HepG2 (cell line): Measurements from ENCODE around the gene PALM3. TPM values are rescaled to one million over a fixed set of nuclear protein-coding genes. Genes with fewer than 3 reads are reported as not detected.

Experiments used
- PAXIP1 ChIP-seq: sonication (generic); formaldehyde crosslinking; conservative IDR thresholded peaks from 2 replicates; pipeline ENCODE4 v1.4.0; 2020; ENCODE audit warnings: mild to moderate bottlenecking, missing genetic modification reagents, moderate library complexity
- SP140L ChIP-seq: sonication (generic); formaldehyde crosslinking; IDR thresholded peaks from 2 replicates; pipeline ENCODE4 v1.4.0; 2020; ENCODE audit warnings: missing genetic modification reagents, borderline replicate concordance
- ZNF746 ChIP-seq: sonication (generic); formaldehyde crosslinking; IDR thresholded peaks from 2 replicates; pipeline ENCODE4 v1.8.0; 2022; ENCODE audit warnings: mild to moderate bottlenecking, missing genetic modification reagents
- ZNF800 ChIP-seq: sonication (generic); formaldehyde crosslinking; IDR thresholded peaks from 2 replicates; pipeline ENCODE4 v1.4.0; 2020; ENCODE audit warnings: missing genetic modification reagents
- polyA plus RNA-seq, 8 experiments: library from polyadenylated mRNA; depleted of rRNA in 3 of 8; stranded (reverse) in 7 of 8; unstranded in 1 of 8; fragments of >200 nt; fragmentation: Illumina TruSeq in 4 of 8; extraction: Trizol in 4 of 8; gene quantifications; 2 replicates each; pipeline versions ENCODE4 v1.2.1 to v1.2.3, GENCODE V29; 2011 to 2016; ENCODE audit warnings: low read depth in 4 of 8, missing spikeins in 1 of 8, mixed read lengths in 1 of 8; ENCODE audit not compliant: insufficient read depth in 1 of 8
- total RNA-seq, 5 experiments: library from RNA; depleted of rRNA; stranded (reverse); fragments of >200 nt; fragmentation: Illumina TruSeq; extraction: Trizol; gene quantifications; 2 replicates each; pipeline ENCODE4 v1.2.3, GENCODE V29; 2016; ENCODE audit warnings: low read depth in 1 of 5
- TF ChIP-seq, protein P1 (sequence below): sonication (generic); formaldehyde crosslinking; IDR thresholded peaks from 2 replicates; pipeline ENCODE4 v1.4.0; 2020; ENCODE audit warnings: missing genetic modification reagents
- TF ChIP-seq, protein P2 (sequence below): conservative IDR thresholded peaks from 2 replicates; pipeline ENCODE4 v1.6.1; 2018; ENCODE audit warnings: missing genetic modification reagents
- TF ChIP-seq, protein P3 (sequence below): IDR thresholded peaks from 2 replicates; pipeline ENCODE4 v1.6.1; 2016; ENCODE audit warnings: low read depth, missing genetic modification reagents, missing compliant biosample characterization

The PALM3 gene
- total and polyA plus RNA-seq, 2 of the 13 experiments (the other 11 are each of a cell fraction or from before 2014, with no cell fraction given) = 0.79 to 2.4 TPM

- TF ChIP-seq ZNF800 (CRISPR knock-in tag) (no peak), ZNF746 (CRISPR knock-in tag) (0 out of 2 replicates have a peak, but pooled peaks have one; percentile 26), SP140L (no peak), PAXIP1 (no peak; the same call in 1 of the 2 replicates)
- TF ChIP-seq, protein P1, sequence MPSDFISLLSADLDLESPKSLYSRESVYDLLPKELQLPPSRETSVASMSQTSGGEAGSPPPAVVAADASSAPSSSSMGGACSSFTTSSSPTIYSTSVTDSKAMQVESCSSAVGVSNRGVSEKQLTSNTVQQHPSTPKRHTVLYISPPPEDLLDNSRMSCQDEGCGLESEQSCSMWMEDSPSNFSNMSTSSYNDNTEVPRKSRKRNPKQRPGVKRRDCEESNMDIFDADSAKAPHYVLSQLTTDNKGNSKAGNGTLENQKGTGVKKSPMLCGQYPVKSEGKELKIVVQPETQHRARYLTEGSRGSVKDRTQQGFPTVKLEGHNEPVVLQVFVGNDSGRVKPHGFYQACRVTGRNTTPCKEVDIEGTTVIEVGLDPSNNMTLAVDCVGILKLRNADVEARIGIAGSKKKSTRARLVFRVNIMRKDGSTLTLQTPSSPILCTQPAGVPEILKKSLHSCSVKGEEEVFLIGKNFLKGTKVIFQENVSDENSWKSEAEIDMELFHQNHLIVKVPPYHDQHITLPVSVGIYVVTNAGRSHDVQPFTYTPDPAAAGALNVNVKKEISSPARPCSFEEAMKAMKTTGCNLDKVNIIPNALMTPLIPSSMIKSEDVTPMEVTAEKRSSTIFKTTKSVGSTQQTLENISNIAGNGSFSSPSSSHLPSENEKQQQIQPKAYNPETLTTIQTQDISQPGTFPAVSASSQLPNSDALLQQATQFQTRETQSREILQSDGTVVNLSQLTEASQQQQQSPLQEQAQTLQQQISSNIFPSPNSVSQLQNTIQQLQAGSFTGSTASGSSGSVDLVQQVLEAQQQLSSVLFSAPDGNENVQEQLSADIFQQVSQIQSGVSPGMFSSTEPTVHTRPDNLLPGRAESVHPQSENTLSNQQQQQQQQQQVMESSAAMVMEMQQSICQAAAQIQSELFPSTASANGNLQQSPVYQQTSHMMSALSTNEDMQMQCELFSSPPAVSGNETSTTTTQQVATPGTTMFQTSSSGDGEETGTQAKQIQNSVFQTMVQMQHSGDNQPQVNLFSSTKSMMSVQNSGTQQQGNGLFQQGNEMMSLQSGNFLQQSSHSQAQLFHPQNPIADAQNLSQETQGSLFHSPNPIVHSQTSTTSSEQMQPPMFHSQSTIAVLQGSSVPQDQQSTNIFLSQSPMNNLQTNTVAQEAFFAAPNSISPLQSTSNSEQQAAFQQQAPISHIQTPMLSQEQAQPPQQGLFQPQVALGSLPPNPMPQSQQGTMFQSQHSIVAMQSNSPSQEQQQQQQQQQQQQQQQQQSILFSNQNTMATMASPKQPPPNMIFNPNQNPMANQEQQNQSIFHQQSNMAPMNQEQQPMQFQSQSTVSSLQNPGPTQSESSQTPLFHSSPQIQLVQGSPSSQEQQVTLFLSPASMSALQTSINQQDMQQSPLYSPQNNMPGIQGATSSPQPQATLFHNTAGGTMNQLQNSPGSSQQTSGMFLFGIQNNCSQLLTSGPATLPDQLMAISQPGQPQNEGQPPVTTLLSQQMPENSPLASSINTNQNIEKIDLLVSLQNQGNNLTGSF (CRISPR knock-in tag) = no peak
- TF ChIP-seq, protein P2, sequence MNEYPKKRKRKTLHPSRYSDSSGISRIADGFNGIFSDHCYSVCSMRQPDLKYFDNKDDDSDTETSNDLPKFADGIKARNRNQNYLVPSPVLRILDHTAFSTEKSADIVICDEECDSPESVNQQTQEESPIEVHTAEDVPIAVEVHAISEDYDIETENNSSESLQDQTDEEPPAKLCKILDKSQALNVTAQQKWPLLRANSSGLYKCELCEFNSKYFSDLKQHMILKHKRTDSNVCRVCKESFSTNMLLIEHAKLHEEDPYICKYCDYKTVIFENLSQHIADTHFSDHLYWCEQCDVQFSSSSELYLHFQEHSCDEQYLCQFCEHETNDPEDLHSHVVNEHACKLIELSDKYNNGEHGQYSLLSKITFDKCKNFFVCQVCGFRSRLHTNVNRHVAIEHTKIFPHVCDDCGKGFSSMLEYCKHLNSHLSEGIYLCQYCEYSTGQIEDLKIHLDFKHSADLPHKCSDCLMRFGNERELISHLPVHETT = no peak
- TF ChIP-seq, protein P3, sequence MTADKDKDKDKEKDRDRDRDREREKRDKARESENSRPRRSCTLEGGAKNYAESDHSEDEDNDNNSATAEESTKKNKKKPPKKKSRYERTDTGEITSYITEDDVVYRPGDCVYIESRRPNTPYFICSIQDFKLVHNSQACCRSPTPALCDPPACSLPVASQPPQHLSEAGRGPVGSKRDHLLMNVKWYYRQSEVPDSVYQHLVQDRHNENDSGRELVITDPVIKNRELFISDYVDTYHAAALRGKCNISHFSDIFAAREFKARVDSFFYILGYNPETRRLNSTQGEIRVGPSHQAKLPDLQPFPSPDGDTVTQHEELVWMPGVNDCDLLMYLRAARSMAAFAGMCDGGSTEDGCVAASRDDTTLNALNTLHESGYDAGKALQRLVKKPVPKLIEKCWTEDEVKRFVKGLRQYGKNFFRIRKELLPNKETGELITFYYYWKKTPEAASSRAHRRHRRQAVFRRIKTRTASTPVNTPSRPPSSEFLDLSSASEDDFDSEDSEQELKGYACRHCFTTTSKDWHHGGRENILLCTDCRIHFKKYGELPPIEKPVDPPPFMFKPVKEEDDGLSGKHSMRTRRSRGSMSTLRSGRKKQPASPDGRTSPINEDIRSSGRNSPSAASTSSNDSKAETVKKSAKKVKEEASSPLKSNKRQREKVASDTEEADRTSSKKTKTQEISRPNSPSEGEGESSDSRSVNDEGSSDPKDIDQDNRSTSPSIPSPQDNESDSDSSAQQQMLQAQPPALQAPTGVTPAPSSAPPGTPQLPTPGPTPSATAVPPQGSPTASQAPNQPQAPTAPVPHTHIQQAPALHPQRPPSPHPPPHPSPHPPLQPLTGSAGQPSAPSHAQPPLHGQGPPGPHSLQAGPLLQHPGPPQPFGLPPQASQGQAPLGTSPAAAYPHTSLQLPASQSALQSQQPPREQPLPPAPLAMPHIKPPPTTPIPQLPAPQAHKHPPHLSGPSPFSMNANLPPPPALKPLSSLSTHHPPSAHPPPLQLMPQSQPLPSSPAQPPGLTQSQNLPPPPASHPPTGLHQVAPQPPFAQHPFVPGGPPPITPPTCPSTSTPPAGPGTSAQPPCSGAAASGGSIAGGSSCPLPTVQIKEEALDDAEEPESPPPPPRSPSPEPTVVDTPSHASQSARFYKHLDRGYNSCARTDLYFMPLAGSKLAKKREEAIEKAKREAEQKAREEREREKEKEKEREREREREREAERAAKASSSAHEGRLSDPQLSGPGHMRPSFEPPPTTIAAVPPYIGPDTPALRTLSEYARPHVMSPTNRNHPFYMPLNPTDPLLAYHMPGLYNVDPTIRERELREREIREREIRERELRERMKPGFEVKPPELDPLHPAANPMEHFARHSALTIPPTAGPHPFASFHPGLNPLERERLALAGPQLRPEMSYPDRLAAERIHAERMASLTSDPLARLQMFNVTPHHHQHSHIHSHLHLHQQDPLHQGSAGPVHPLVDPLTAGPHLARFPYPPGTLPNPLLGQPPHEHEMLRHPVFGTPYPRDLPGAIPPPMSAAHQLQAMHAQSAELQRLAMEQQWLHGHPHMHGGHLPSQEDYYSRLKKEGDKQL (CRISPR knock-in tag) = no peak
These were observed 30.1 kb upstream of the PALM3 start (continued) for GRCh38 chr19:14091813-14092462.
